ENCODE data around the gene EXD3.

Gene EXD3

DNA sequence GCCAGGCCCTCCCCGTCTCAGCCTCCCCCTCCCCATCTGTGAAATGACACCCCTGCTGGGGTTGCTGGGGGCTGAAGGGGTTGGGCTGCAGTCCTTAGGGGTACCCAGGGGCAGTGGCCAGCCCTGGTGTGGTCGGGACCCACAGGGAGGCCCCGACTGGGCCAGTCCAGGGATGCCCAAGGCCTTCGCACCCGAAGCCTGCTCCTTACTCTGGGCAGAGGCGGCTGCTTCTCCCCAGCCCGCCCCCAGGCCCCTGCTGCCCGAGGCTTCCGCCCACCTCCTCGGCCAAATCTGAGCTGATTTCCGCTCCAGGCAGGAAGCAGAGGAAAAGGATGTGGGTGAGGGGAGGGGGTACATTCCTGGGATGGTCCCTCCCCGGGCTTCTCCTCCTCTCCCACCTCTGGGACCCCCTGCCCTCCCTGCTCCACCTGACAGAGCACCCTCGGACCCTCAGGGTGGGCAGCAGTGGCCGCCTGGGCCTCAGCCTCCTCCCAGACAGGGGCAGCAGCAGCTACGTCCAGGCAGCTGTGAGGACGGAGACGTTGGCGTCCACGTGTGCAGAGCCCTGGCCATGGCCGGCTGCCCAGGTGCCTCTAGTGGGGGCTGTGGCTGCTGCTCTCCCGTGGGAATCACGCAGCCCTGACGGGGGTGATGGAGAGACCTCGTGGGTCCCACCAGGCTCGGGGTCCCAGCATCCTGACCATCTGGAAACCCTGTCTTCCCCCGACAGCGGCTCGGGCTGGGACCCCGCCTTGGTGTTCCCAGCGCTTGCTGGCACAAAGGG is 116.7 kb downstream of the EXD3 start:
- DNase-seq (ENCODE audit: low read depth, low spot score) = no peak

DNA sequence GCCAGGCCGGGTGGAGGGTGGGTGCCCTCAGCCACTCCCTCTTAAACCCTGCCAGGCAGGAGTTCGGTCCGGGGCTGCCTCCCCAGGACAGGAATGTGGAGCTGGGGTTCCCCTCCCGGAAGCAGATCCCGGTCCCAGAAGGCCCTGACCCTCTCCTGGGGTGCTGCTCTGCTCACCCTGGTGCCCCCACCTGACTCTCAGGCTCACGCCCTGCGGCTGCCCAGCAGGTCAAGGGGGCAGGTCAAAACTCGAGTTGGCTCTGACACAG is 117.2 kb downstream of the EXD3 start:
- DNase-seq (ENCODE audit: low read depth, low spot score) = no peak

DNA sequence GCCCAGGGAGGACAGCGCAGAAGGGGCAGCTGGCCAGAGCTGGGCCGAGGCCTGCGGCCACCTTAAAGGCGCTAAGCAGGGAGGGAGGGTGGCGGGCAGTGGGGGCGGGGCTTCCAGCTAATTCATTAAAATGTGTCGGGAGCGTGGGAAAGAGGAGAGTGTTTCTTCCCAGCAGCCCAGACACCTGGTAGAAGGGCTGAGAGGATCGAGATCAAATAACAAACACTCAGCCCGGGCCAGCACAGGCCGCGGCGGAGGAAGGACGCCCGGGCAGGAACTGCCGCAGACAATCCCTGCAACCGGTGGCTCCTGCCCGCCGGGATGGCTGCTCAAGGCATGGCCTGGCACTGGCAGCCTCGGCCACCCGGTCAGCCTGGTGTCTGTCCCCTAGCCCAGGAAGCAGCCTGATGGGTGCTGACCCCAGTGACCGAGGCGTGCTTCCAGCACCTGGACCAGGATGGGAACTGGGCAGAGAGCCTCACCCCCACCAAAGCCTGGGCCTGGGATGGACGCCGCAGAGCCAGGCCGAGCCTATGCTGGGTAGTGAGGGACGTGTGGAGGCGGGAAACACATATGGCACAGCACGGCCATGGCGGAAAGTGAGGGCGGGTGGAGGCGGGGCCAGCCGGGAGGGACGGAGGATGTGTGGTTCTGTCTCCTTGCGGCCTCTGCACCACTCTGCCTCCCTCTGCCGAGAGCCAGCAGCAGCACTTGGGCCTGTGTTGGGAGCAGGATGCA is 117.7 kb downstream of the EXD3 start:
- DNase-seq (ENCODE audit: low read depth, low spot score) = no peak

DNA sequence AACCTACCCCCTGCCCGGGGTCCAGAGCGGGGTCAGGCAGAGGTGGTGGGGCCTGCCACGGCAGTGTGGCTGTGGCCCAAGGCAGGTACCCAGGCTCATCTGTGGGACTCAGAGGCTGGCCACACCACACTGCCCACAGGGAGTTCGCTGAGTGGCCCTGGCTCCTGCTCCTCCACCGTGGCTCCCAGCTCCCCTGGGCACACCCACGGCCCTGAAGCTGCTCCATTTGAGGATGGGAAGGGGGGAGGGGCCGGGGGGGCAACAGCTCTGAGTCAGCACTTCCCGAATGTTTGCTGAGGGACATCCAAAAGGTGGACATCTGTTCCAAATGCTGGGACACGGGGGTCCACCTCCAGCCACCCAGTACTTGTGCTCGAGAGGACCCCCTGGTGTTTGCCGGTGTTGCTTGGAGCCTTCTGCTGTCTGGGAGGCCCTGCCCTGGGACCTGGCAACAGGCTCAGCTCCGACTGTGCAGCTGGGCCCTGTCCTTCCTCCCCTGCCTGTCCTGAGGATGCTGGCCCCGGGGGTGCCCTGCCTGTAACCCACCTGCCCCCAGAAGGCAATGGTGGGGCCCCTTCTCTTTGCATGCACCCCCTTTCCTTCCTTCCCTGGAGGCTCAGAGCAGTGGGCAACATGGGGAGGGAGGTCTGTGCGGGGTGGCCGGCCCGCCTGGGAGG is 118.4 kb downstream of the EXD3 start:
- no peak for DNase-seq (ENCODE audit: low read depth, low spot score)

DNA sequence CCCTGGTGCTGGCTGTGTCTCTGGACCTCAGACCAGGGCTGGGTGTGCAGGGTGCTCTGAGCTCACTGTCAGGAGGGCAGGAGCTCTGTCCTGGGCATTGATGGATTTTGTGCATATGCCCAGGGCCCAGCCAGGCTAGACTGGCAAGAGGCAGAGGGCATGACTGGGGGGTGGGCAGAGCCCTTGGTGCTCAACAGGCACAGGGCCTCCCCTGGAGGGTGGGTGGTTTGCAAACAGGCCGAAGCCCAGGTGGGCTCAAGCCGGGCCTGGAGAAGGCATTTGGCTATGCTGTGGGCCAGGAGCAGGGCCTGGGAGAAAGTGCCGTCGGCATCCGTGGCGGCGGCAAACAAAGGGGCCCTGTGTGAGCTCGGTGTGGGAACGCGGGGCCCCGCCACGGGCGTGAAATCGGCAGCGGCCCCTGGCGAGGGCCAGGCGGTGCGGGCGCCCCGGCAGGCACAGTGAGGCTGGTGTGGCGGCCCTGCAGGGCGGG is 119.0 kb downstream of the EXD3 start:
- DNase-seq (ENCODE audit: low read depth, low spot score) = no peak

DNA sequence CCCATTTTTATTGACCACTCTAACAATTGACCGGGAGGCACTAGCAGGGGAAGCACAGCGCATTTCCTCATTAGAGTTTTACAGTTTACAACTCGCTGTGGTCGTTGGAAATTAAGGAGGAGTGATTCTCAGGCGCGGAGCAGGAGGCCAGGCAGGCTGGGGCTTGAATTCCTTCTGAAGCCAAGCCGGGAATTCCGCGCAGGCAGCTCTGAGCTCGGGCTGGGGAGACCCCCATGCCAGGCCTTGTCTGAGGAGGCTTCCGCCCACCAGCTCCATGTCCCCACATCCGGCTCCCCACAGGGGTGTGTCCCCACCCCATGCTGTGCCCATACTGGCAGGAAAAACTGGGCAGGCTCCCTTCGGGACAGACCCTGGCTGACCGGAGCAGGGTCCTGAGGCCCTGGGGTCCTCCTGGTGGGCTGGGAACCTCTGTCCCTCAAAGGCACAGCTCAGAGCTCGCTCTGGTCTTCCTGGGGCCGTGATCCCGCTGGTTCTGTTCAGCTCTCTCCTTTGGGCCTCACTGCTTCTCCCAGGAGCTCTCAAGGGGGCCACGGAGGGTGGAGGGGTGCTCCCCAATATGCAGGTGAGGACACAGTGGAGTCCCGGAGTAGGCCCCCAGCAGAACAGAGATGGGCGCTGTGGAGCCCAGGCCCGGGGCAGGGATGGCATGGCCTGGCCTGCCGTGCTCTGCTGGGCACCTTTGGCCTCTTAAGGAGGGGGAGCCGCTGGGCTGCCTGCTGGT is 119.6 kb downstream of the EXD3 start:
- DNase-seq (ENCODE audit: low read depth, low spot score) = no peak

DNA sequence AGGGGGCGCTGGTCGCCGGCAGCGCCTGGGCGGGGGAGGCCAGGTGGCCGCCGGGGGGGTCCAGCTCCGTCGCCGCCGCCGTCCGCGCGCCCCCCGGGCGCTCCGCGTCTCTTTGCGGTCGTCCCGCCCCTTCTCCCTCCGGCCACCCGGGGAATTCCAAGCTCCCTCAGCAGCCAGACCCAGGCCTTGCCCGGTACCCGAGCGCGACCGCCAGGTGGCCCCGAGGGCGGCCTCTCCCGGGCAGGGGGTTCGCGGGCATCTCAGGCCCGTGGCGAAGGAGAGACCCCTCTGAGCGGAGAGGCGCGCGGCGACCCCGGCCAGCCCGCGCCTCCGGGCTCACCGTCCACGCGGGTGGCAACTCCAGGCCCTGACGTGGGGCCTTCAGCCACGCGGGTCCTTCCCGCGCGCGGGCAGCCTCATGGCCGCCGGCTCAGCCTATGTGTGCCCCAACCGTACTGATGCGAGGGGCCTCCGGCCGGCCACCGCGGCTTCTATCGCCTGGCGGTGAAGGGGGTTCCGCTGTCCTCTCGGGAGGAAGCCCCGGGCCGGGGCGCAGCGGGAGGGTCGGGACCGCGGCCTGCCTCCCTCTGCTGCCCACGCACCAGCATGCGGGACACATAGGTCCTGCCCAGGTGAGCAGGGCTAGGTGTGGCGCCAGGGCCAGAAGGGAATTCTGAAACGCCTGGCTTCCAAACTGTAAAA is 120.4 kb downstream of the EXD3 start:
- DNase-seq (ENCODE audit: low read depth, low spot score) = no peak

DNA sequence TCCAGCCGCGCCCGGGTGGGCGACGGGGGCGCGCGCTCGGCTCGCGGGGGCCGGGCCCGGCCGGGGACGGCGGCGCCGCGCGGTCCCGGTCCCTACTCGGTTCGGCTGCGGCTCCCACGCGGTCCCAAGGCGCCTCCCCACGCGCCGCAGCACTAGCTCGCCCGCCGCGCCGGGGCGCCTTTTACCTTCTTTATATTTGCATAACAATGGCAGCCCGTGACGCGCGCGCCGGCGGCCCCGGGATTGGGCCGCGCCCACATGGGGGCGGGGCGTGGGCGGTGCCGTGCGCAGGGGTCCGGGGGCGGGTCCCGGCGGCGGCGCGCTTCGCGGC is 120.9 kb downstream of the EXD3 start, which contains the start of gene NRARP:
Gene NRARP (minus strand): TSS at position 154 of the 331 bp plus-strand sequence. CDS start 343 bp downstream, outside the sequence.
- DNase-seq (ENCODE audit: low read depth, low spot score) = no peak

DNA sequence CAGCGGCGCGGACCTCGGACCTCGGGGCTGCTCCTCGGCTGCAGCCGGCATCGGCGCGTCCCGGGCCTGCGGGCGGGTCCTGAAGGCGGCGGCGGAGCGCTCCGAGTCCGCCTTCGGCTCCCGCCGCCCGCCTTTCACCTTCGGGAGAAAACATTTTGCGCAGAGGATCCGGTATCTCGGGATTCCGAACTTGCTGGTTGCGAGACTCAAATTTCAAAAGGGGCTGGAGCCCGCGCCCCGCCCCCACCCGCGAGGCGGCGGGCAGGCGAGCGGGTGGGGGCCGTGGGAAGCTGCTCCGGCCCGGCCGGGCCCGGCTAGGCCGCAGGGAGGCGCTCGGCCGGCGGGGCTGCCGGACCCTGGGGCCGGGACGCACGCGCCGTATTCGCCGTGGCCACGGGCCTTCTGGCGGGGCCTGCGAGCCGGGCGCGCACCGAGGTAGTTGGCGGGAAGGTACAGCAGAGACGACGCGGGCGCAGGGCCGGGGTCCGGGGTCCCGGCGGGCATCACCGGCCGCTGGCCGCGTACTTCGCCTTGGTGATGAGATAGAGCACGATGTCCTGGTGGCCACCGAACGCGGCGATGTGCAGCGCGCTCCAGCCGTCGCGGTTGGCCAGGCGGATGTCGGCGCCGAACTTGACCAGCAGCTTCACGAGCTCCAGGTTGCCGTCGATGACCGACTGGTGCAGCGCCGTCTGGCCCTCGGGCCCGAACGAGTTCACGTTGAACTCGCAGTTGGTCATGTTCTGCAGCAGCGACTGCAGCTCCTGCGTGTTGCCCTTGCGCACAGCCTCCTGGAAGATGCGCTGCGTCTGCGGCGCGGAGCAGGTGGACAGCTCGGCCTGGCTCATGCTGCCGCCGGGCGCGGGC is 121.6 kb downstream of the EXD3 start:
- DNase-seq (ENCODE audit: low read depth, low spot score) = no peak

DNA sequence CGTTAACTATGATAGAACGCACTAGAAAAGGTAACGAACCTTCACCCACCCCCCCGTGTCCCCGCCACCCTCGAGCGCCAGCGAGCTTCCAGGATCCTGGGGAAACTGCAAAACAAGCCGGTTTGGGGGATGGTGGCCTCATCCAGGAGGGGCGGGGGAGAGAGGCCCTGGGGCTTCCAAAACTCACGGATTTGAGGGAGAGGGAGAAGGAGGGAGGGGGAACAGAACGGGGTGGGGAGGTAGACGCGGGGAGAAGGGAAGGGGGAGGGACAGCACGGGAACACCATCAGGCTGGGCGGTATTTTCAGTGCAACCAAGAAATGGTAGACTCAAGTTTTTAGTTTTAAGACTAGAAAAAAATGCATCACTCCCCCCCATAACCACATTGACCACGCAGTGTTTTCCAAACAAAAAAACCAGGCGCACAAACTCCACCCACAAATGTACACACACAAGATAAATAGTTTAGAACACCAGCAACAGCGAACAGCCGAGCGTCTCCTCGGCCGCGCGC is 122.3 kb downstream of the EXD3 start:
- DNase-seq (ENCODE audit: low read depth, low spot score) = no peak

DNA sequence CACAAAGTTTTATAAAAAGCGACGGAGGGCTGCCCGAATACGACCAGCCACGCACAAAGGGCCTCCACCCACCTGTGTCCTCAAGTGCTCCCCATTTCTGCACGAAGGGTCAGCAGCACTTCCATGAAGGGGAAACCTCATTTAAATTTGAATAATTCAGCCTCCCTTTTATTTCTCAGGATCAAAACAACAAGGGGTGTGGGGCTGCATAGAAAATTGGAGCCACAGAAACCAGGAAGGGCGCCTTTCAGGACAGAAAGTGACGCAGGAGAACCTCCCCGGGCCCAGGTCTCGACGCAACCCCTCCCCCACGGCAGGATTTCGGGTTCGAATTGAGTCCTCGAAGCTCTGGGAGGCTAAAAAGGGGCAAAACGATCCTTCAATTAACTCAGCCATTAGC is 123.0 kb downstream of the EXD3 start:
- no peak for DNase-seq (ENCODE audit: low read depth, low spot score)

DNA sequence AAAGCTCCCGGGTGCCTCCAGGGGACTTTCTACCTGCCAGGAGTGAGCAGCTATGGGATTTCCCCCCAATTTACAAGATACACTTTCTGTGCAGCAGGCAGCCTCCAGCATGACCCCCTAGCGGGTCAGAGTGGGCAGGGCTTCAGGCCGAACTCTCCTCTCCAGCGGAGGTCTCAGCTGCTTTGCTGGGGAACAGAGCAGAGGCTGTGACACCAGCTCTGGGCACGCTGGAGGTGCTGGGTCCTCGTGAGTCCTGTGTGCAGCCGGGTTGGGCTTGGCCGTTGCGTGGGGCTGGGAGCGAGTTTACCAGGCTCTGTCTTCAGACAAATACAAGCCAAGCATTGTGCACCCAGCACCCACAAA is 123.8 kb downstream of the EXD3 start:
- DNase-seq (ENCODE audit: low read depth, low spot score) = no peak

DNA sequence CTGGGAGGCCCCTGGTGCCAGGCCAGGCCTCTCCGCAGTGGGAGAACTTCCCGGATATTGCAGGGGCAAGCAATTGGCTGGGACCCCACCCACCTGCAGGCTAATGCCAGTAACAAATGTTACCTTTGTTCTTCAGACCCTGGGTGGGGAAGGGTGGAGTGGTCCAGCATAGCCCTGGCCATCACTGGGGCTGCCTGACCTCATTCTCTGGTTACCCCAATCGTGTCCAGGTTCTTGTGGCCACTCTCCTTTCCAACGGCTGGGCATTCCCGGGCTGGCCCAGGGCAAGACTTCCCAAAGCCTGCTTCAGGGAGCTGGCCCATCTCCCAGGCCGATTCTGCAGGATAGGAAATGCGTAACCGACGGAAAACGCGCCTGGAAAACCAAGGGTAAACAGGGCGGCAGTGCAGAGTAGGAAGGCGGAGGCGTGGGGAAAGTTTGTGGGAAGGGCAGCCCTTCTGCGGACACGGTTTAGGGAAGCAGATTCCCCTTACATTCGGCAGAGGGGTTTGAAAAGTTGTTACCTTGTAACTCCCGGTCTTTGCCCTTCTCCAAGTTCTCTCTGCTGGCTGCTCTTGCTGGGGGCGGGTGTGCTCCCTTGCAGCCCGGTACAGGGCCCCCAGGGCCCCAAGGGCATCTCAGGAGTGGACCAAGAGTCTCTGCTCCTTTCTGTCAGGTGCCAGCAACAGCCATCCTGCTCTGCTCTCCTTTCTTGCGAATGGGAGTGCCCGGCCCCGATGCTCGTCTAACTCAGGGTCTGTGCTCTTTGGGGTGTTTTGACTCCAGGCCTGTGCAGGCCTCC is 124.4 kb downstream of the EXD3 start:
- DNase-seq (ENCODE audit: low read depth, low spot score) = no peak

DNA sequence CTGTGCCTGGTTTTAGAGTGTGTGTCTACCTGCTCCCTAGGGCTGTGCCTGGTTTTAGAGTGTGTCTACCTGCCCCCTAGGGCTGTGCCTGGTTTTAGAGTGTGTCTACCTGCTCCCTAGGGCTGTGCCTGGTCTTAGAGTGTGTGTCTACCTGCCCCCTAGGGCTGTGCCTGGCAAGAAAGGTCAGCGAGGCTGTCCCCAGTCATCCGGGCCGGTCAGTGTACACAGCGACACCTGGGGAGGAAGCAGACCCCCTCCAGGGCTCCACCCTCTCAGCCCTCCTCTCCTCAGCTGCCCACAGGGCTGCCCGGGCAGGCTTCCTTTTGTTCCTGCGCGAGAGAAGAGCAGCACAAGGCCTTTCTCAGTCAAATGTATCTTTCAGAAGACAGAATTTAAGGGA is 125.0 kb downstream of the EXD3 start:
- DNase-seq (ENCODE audit: low read depth, low spot score) = no peak

DNA sequence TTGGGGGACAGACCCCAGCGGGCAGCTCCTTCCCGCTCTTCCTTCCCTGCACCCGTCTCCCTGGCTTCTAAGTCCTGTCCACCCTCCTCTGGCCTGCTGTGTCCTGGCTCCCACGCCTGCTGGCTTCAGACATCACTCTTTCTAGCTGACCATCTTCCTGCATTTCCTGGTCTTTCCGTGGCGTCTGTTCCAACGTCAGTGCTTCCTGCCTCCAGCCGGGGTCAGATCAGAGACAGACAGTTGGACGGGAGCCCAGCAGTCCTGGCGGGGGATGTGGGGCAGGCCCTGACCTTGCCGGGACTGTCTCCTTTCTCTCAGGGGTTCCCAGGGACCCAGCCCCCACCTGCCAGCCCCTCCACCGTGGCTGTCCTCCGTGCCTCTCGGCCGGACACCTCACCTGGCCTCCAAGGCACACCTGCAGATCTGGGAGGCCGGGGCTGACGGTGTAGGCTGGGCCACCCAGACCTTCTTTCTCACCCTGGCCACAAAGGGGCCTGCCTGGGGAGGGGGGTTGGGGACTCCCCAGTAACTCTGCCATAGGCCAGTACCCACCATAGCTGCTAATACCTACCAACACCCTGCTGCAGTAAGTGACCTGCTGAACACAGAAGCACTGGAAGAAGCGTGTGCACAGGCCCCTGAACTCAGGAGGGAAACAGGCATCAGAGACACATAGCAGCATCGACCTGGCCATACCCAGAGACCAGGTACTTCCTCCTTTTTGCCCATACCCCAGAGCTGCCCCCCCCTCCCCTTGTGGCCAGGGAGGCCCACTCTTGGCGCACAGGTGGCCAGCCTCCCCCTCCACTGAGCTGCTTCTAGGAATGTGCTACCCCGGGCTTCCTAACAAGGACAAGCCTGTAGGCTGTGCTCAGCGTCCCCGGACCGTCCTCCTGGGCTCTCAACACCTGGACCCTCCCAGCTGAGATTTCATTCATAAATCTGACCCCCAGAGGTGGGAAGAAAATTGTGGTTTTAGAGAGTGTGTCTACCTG is 126.0 kb downstream of the EXD3 start:
- no peak for DNase-seq (ENCODE audit: low read depth, low spot score)

DNA sequence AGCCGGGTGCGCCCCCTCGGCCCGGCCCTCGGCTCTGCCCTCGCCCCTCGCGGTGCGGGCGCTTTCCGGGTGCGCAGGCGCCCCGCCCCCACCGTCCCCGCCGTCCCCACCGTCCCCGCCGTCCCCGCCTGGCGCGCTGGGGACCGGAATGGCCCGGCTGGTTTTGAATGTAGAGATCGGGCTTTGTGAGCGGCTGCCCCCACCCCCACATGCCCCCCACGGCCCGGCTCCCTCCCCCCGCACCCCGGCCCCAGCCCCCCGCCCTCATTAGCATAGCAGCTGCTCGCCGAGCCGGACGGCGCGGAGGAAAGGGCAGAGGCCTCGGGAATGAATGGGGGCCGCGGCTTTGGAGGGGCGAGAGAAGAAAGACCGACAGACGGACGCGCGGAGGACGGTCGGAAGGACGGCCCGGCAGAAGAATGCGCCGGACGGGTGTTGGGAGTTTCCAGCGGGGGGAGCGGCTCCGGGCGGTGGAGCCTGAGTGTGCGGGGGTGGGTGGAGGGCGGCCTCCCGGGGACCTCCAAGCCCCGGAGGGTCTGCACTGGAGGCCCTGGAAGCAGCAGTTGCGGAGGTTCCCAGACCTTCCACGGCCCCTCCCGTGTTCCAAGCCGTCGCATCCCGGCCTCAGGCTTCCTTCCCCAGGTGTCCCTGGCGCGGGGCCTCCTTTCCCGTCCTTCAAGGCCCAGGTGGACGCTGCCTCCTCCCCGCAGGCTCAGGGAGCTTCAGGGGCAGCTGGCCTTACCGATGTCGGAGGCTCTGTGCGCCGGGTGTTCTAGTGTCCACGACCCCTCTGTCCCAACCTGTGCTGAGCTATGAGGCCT is 126.9 kb downstream of the EXD3 start:
- no peak for DNase-seq (ENCODE audit: low read depth, low spot score)

DNA sequence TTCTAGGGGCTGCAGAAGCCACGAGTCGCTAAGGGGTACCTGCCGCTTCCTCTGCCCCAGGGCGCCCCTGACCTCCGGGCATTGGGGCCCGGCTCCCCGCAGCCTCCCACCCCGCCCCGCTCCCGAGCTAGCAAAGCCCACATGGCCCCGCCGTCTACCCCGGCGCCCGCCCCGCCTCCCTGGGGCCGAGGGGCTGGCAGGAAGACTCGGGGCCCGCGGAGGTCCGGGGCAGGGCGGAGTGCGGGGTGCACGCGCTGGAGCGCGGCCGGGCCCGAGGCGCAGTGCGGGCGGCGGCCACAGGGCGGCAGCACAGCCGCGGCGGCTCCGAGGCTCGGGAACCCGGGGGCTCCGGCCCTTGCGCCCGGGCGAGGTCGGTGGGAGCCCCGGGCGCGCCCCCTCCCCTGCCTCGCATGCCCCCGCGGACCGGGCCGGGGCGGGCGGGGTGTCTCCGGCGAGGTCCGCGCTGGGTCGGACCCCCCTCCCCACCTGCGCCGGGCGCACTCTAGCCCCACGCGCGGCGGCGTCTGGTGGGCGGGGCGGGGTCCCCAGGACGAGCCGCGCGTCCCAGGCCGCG is 127.6 kb downstream of the EXD3 start:
- no peak for DNase-seq (ENCODE audit: low read depth, low spot score)
